SK-N-SH (cell line): ENCODE results near the gene RNASE9. TPM values are rescaled to one million over a fixed set of nuclear protein-coding genes. Genes with fewer than 3 reads are reported as not detected.

Experiments
- CTCF ChIA-PET: fragments of 300-600, 350-600 bp; formaldehyde crosslinking; extraction: SDS; loops from one replicate; lab custom pipeline; 2021; lab: Yijun Ruan, JAX
- POLR2A ChIA-PET: fragments of 350-600 bp; sonication (Branson Sonifier 250); formaldehyde crosslinking; extraction: SDS; loops from one replicate; lab custom pipeline; 2020; ENCODE audit warnings: antibody characterized with exemption, inconsistent platforms; lab: Yijun Ruan, JAX
- DNase-seq: peaks from one replicate; pipeline ENCODE4 v3.0.0; 2012
- H2AFZ ChIP-seq: fragments of 200-600 bp; sonication (generic); 2 replicates; pipeline ENCODE4 v1.8.1; 2016; ENCODE audit warnings: antibody characterized with exemption, mild to moderate bottlenecking, low read depth
- H3F3A ChIP-seq: fragments of 200-600 bp; sonication (generic); replicated peaks from 2 replicates; pipeline ENCODE3; 2016; ENCODE audit warnings: antibody characterized with exemption, mild to moderate bottlenecking; ENCODE audit not compliant: insufficient read depth
- H3K27ac ChIP-seq, 2 experiments: fragments of 200-500 bp in 1 of 2; fragments of 200-600 bp in 1 of 2; sonication (Bioruptor generic) in 1 of 2; sonication (generic), shearing (Covaris generic) in 1 of 2; 2 replicates each; pipeline versions ENCODE4 v1.5.1 to v1.6.1; 2014 to 2016; ENCODE audit warnings: low read depth in 2 of 2, inconsistent platforms in 1 of 2, low read length in 1 of 2, mild to moderate bottlenecking in 1 of 2, mixed read lengths in 1 of 2
- H3K27me3 ChIP-seq: fragments of 200-600 bp; sonication (generic), shearing (Covaris generic); 2 replicates; pipeline ENCODE4 v1.6.1; 2016; ENCODE audit warnings: mixed run types; ENCODE audit not compliant: insufficient read depth
- H3K36me3 ChIP-seq, 2 experiments: fragments of 200-500 bp in 1 of 2; fragments of 200-600 bp in 1 of 2; sonication (Bioruptor generic) in 1 of 2; sonication (generic) in 1 of 2; replicated peaks in 1 of 2; 2 replicates each; pipeline versions ENCODE3 to v1.5.1; 2014 to 2016; ENCODE audit warnings: low read length in 1 of 2, mild to moderate bottlenecking in 1 of 2; ENCODE audit not compliant: insufficient read depth in 2 of 2, control insufficient read depth in 1 of 2
- H3K4me1 ChIP-seq, 2 experiments: fragments of 200-500 bp in 1 of 2; fragments of 200-600 bp in 1 of 2; sonication (Bioruptor generic) in 1 of 2; sonication (generic), shearing (Covaris generic) in 1 of 2; 2 replicates each; pipeline versions ENCODE4 v1.5.1 to v1.6.1; 2014 to 2016; ENCODE audit warnings: low read depth in 1 of 2, low read length in 1 of 2, mixed run types in 1 of 2; ENCODE audit not compliant: insufficient read depth in 2 of 2, control insufficient read depth in 1 of 2
- H3K4me2 ChIP-seq: fragments of 200-600 bp; sonication (generic), shearing (Covaris generic); 2 replicates; pipeline ENCODE4 v1.6.1; 2017; ENCODE audit warnings: mixed run types
- H3K4me3 ChIP-seq, 2 experiments: fragments of 200-500 bp in 1 of 2; fragments of 200-600 bp in 1 of 2; sonication (Bioruptor generic) in 1 of 2; sonication (generic), shearing (Covaris generic) in 1 of 2; 2 replicates each; pipeline versions ENCODE4 v1.5.1 to v1.8.1; 2014 to 2016; ENCODE audit warnings: low read depth in 2 of 2, inconsistent platforms in 1 of 2, low read length in 1 of 2, mild to moderate bottlenecking in 1 of 2, mixed read lengths in 1 of 2, moderate library complexity in 1 of 2
- H3K79me2 ChIP-seq: fragments of 200-600 bp; sonication (generic); 2 replicates; pipeline ENCODE4 v1.8.1; 2017; ENCODE audit warnings: mild to moderate bottlenecking; ENCODE audit not compliant: insufficient read depth
- H3K9ac ChIP-seq: fragments of 200-600 bp; sonication (generic); 2 replicates; pipeline ENCODE4 v1.6.1; 2017; ENCODE audit warnings: mixed run types
- H3K9me2 ChIP-seq: fragments of 200-600 bp; sonication (generic); 2 replicates; pipeline ENCODE4 v1.6.1; 2017; ENCODE audit warnings: mixed run types
- H3K9me3 ChIP-seq: fragments of 200-600 bp; sonication (generic); 2 replicates; pipeline ENCODE4 v1.6.1; 2017; ENCODE audit warnings: mixed run types, mild to moderate bottlenecking, moderate library complexity
- H4K20me1 ChIP-seq: fragments of 200-600 bp; sonication (generic); 2 replicates; pipeline ENCODE4 v1.6.1; 2017; ENCODE audit warnings: mild to moderate bottlenecking, mixed run types; ENCODE audit not compliant: insufficient read depth
- CTCF ChIP-seq: fragments of 200-600 bp; sonication (generic); IDR thresholded peaks from 2 replicates; pipeline ENCODE4 v1.6.1; 2017; ENCODE audit warnings: antibody characterized with exemption, mild to moderate bottlenecking, moderate library complexity
- EP300 ChIP-seq, 2 experiments: IDR thresholded peaks; 2 replicates each; pipeline versions ENCODE4 v1.4.0 to v1.6.1; 2012; ENCODE audit warnings: borderline replicate concordance in 1 of 2, low read depth in 1 of 2, low read length in 1 of 2
- FOXJ3 ChIP-seq: sonication (generic); formaldehyde crosslinking; IDR thresholded peaks from 2 replicates; pipeline ENCODE4 v1.5.1; 2020; ENCODE audit warnings: mild to moderate bottlenecking, missing genetic modification reagents
- NRF1 ChIP-seq: IDR thresholded peaks from 2 replicates; pipeline ENCODE4 v1.6.1; 2012; ENCODE audit warnings: low read depth, mild to moderate bottlenecking, low read length
- REST ChIP-seq: IDR thresholded peaks from 2 replicates; pipeline ENCODE4 v1.6.1; 2012; ENCODE audit warnings: mild to moderate bottlenecking, low read depth, low read length, moderate library complexity
- TEAD4 ChIP-seq: IDR thresholded peaks from 2 replicates; pipeline ENCODE4 v1.4.0; 2012; ENCODE audit warnings: mild to moderate bottlenecking, borderline replicate concordance; ENCODE audit not compliant: insufficient read depth
- WGBS: methylation state at CpG from one replicate; pipeline ENCODE4 v1.1.6; 2017; ENCODE audit warnings: low lambda C conversion rate; 5-methylcytosine and 5-hydroxymethylcytosine counted together
- polyA plus RNA-seq, 3 experiments: library from polyadenylated mRNA; depleted of rRNA; stranded (reverse); fragments of >200 nt; gene quantifications; 2 replicates each; pipeline ENCODE4 v1.2.3, GENCODE V29; 2012
- TF ChIP-seq, protein P1 (sequence below): IDR thresholded peaks from 2 replicates; pipeline ENCODE4; 2012

The RNASE9 gene
- polyA plus RNA-seq, 1 of the 3 experiments (the other 2 are of a cell fraction): not detected

- POLR2A ChIA-PET: no interaction called here
- H3K9me2 ChIP-seq: no peaks in the 10 kb centered on the region
- DNase-seq: no peak
- CTCF ChIA-PET: interaction anchor here (0.9 to 2.1 kb wide), 3 partner anchors 7 to 187 kb away, joined by 3 to 4 read pairs (median 3); no protein-coding TSS in a partner anchor
- no peak overlapping the region for H3K4me2 ChIP-seq
- H3F3A ChIP-seq: no peaks in the 10 kb centered on the region
- H3K9me3 ChIP-seq: no peaks in the 10 kb centered on the region
- H3K9ac ChIP-seq: no peak overlapping the region
- H3K36me3 ChIP-seq: no peaks in the 10 kb centered on the region
- H3K4me3 ChIP-seq: no peak overlapping the region
- peaks cover 28% of the 10 kb centered on the region for H3K27me3 ChIP-seq
- H3K27ac ChIP-seq: no peak overlapping the region
- H4K20me1 ChIP-seq: no peaks in the 10 kb centered on the region
- TF ChIP-seq, protein P1, sequence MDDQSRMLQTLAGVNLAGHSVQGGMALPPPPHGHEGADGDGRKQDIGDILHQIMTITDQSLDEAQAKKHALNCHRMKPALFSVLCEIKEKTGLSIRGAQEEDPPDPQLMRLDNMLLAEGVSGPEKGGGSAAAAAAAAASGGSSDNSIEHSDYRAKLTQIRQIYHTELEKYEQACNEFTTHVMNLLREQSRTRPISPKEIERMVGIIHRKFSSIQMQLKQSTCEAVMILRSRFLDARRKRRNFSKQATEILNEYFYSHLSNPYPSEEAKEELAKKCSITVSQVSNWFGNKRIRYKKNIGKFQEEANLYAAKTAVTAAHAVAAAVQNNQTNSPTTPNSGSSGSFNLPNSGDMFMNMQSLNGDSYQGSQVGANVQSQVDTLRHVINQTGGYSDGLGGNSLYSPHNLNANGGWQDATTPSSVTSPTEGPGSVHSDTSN: no peak
- TF ChIP-seq FOXJ3 (CRISPR knock-in tag): no peak
- no peak for TF ChIP-seq TEAD4
- no peak for TF ChIP-seq EP300 (IDR thresholded peaks at IDR 0.05; ENCODE audit: borderline replicate concordance in 1 of 2, low read depth in 1 of 2, low read length in 1 of 2)
- no peak for TF ChIP-seq NRF1
- H2AFZ ChIP-seq: no peak overlapping the region
- no peaks in the 10 kb centered on the region for H3K79me2 ChIP-seq
- 55% methylated on average over 9 of the region's 9 CpGs for WGBS
- H3K4me1 ChIP-seq: peaks cover 0 to 4% of the 10 kb centered on the region in 2 experiments; a peak in 1 of 4 replicates
Observed at GRCh38 chr14:20602583-20602982, 41.7 kb upstream of the RNASE9 start.

DNA sequence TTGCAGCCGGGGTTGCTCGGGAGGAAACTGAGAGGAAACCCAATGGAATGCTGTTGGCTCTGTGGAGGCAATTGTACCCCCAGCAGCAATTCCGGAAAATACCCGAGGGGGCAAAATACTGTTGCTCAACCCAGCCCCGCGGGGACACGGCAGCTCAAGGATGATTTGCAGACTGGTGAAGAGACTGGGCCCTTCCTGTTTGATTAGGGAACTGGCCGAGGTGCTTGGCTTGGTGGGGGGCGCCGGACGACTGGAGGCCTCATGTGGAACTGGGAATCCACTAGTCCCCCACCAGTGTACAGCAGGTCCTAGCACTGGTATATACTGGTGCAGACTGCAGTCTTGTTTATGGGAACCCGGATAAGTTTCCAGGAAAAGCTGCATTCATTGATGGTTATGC is 40.7 kb upstream of the RNASE9 start:
- peaks cover 0 to 4% of the 10 kb centered on the region in 2 experiments; a peak in 1 of 4 replicates for H3K4me1 ChIP-seq
- no peak for DNase-seq
- no peaks in the 10 kb centered on the region for H3K36me3 ChIP-seq
- H3K4me2 ChIP-seq: 0 out of 2 replicates have a peak overlapping the region, but pooled peaks have one; percentile 33
- no peaks in the 10 kb centered on the region for H3K9me2 ChIP-seq
- 29% methylated on average over 10 of the region's 12 CpGs for WGBS
- CTCF ChIA-PET: interaction anchor here (1.0 to 3.2 kb wide), 3 partner anchors 8 to 12 kb away, joined by 3 to 25 read pairs (median 4); no protein-coding TSS in a partner anchor
- no peaks in the 10 kb centered on the region for H3K79me2 ChIP-seq
- no peak for TF ChIP-seq CTCF
- no peak for TF ChIP-seq NRF1
- 0 out of 2 replicates have a peak, but pooled peaks have one; percentile 54 for TF ChIP-seq REST
- TF ChIP-seq, all 33 proteins: peak for 1
- Histone ChIP-seq H3F3A (no peaks in the 10 kb centered on the region), H3K9me3 (no peaks in the 10 kb centered on the region), H3K27ac (no peak overlapping the region), H3K27me3 (peaks cover 37% of the 10 kb centered on the region), H2AFZ (no peak overlapping the region), H4K20me1 (no peaks in the 10 kb centered on the region), H3K4me3 (peak overlapping the region in 1 of 2 experiments; percentile 9; a peak in 1 of 4 replicates), H3K9ac (no peak overlapping the region)
- POLR2A ChIA-PET: no interaction called here
